ENCODE measurements around the gene SLC13A3.

Gene SLC13A3

GRCh38 chr20:46520540-46520939 lies 130.7 kb downstream of the SLC13A3 start:
- H3K4me2 ChIP-seq (ENCODE audit: low read length, poor library complexity, severe bottlenecking), result no peak overlapping the region
- DNase-seq, result no peak
- no peak overlapping the region for H2BK120ac ChIP-seq (ENCODE audit: low read depth, low read length)
- H3K23ac ChIP-seq (ENCODE audit: low read length in 2 of 2), result peak overlapping the region in 1 of 2 experiments; percentile 69
- H3K4me1 ChIP-seq (ENCODE audit: control insufficient read depth, insufficient read depth, low read depth, low read length), result no peaks in the 10 kb centered on the region
- H2AFZ ChIP-seq (ENCODE audit: low read depth, low read length), result no peak overlapping the region
- H3K4me3 ChIP-seq (ENCODE audit: insufficient read depth in 1 of 2, low read depth in 1 of 2, low read length in 2 of 2), result no peak overlapping the region
- H2BK15ac ChIP-seq (ENCODE audit: low read depth, poor library complexity, severe bottlenecking), result no peak overlapping the region
- no peak overlapping the region for H3K9ac ChIP-seq (ENCODE audit: low read length)
- H3K9me3 ChIP-seq (ENCODE audit: control insufficient read depth, low read length), result no peaks in the 10 kb centered on the region
- H2BK5ac ChIP-seq (ENCODE audit: low read depth, low read length, poor library complexity, severe bottlenecking), result no peak overlapping the region
- no peak overlapping the region for H2AK5ac ChIP-seq (ENCODE audit: low read length, severe bottlenecking)
- no peak overlapping the region for H3K27ac ChIP-seq (ENCODE audit: low read length, poor library complexity, severe bottlenecking)
- H4K91ac ChIP-seq (ENCODE audit: low read length), result no peak overlapping the region
- WGBS, result 72% methylated on average over 3 of the region's 4 CpGs
- H2BK12ac ChIP-seq (ENCODE audit: low read length in 2 of 2), result no peak overlapping the region
- no peak overlapping the region for H4K8ac ChIP-seq (ENCODE audit: low read length)
- H3K14ac ChIP-seq (ENCODE audit: low read length in 2 of 2), result no peak overlapping the region
- H3K4ac ChIP-seq (ENCODE audit: low read depth in 1 of 2, low read length in 2 of 2), result no peak overlapping the region
- no peak overlapping the region for H3K18ac ChIP-seq (ENCODE audit: low read depth in 1 of 2, low read length in 2 of 2)
- H3K27me3 ChIP-seq (ENCODE audit: control insufficient read depth in 1 of 2, insufficient read depth in 1 of 2, low read length in 2 of 2), result peaks cover 14 to 19% of the 10 kb centered on the region in 2 experiments
- no peaks in the 10 kb centered on the region for H3K36me3 ChIP-seq (ENCODE audit: control insufficient read depth in 1 of 2, insufficient read depth in 2 of 2, low read depth in 1 of 2, low read length in 2 of 2)
- no peaks in the 10 kb centered on the region for H3K79me1 ChIP-seq (replicated peaks; ENCODE audit: low read length, poor library complexity, severe bottlenecking)

GRCh38 chr20:46519471-46520068 lies 131.7 kb downstream of the SLC13A3 start:
- no peaks in the 10 kb centered on the region for H3K4me1 ChIP-seq (ENCODE audit: control insufficient read depth, insufficient read depth, low read depth, low read length)
- no peak overlapping the region for H3K27ac ChIP-seq (ENCODE audit: low read length, poor library complexity, severe bottlenecking)
- H2AK5ac ChIP-seq (ENCODE audit: low read length, severe bottlenecking), result no peak overlapping the region

GRCh38 chr20:46512943-46513844 lies 138.1 kb downstream of the SLC13A3 start, which contains the start of gene ZNF334:
TSS of gene ZNF334 (minus strand) at chr20:46513559. CDS start at chr20:46512102, 1,457 bp downstream.
- H4K91ac ChIP-seq (ENCODE audit: low read length), result peak within 1 kb of the TSS; percentile 86
- H2BK15ac ChIP-seq (ENCODE audit: low read depth, poor library complexity, severe bottlenecking), result peak within 1 kb of the TSS; percentile 15
- H2AFZ ChIP-seq (ENCODE audit: low read depth, low read length), result peak within 1 kb of the TSS; percentile 90
- no peaks in the 10 kb centered on the region for H3K36me3 ChIP-seq (ENCODE audit: control insufficient read depth in 1 of 2, insufficient read depth in 2 of 2, low read depth in 1 of 2, low read length in 2 of 2)
- DNase-seq, result peak; percentile 58
- H3K14ac ChIP-seq (ENCODE audit: low read length in 2 of 2), result peak within 1 kb of the TSS; percentile 70 to 95
- peak within 1 kb of the TSS; percentile 81 for H3K9ac ChIP-seq (ENCODE audit: low read length)
- H3K4me2 ChIP-seq (ENCODE audit: low read length, poor library complexity, severe bottlenecking), result peak within 1 kb of the TSS; percentile 83
- no peak within 1 kb of the TSS for H2BK12ac ChIP-seq (ENCODE audit: low read length in 2 of 2)
- peak within 1 kb of the TSS; percentile 7 for H3K27ac ChIP-seq (ENCODE audit: low read length, poor library complexity, severe bottlenecking)
- peak within 1 kb of the TSS in 1 of 2 experiments; percentile 92 for H3K23ac ChIP-seq (ENCODE audit: low read length in 2 of 2)
- H3K4ac ChIP-seq (ENCODE audit: low read depth in 1 of 2, low read length in 2 of 2), result peak within 1 kb of the TSS; percentile 16 to 52
- no peaks in the 10 kb centered on the region for H3K4me1 ChIP-seq (ENCODE audit: control insufficient read depth, insufficient read depth, low read depth, low read length)
- H3K79me1 ChIP-seq (replicated peaks; ENCODE audit: low read length, poor library complexity, severe bottlenecking), result peaks cover 4% of the 10 kb centered on the region
- H3K9me3 ChIP-seq (ENCODE audit: control insufficient read depth, low read length), result no peaks in the 10 kb centered on the region
- peaks cover 6 to 11% of the 10 kb centered on the region in 2 experiments for H3K27me3 ChIP-seq (ENCODE audit: control insufficient read depth in 1 of 2, insufficient read depth in 1 of 2, low read length in 2 of 2)
- H2BK120ac ChIP-seq (ENCODE audit: low read depth, low read length), result no peak within 1 kb of the TSS
- H3K4me3 ChIP-seq (ENCODE audit: insufficient read depth in 1 of 2, low read depth in 1 of 2, low read length in 2 of 2), result peak within 1 kb of the TSS; percentile 76 to 85
- WGBS, result 5% methylated on average over 48 of the region's 49 CpGs
- peak within 1 kb of the TSS; percentile 25 to 91 for H3K18ac ChIP-seq (ENCODE audit: low read depth in 1 of 2, low read length in 2 of 2)
- no peak within 1 kb of the TSS for H2BK5ac ChIP-seq (ENCODE audit: low read depth, low read length, poor library complexity, severe bottlenecking)
- H4K8ac ChIP-seq (ENCODE audit: low read length), result peak within 1 kb of the TSS; percentile 100
- peak within 1 kb of the TSS; percentile 37 for H2AK5ac ChIP-seq (ENCODE audit: low read length, severe bottlenecking)

More at GRCh38 chr20:46519471-46520068, 131.7 kb downstream of the SLC13A3 start:
- H3K4me3 ChIP-seq (ENCODE audit: insufficient read depth in 1 of 2, low read depth in 1 of 2, low read length in 2 of 2), result no peak overlapping the region
- H3K27me3 ChIP-seq (ENCODE audit: control insufficient read depth in 1 of 2, insufficient read depth in 1 of 2, low read length in 2 of 2), result peaks cover 14% of the 10 kb centered on the region in 2 experiments
- H3K36me3 ChIP-seq (ENCODE audit: control insufficient read depth in 1 of 2, insufficient read depth in 2 of 2, low read depth in 1 of 2, low read length in 2 of 2), result no peaks in the 10 kb centered on the region
- H4K8ac ChIP-seq (ENCODE audit: low read length), result no peak overlapping the region
- no peak overlapping the region for H3K4me2 ChIP-seq (ENCODE audit: low read length, poor library complexity, severe bottlenecking)
- H3K14ac ChIP-seq (ENCODE audit: low read length in 2 of 2), result no peak overlapping the region
- peak overlapping the region in 1 of 2 experiments; percentile 24 for H3K23ac ChIP-seq (ENCODE audit: low read length in 2 of 2)
- no peak overlapping the region for H3K18ac ChIP-seq (ENCODE audit: low read depth in 1 of 2, low read length in 2 of 2)
- no peak overlapping the region for H4K91ac ChIP-seq (ENCODE audit: low read length)
- no peak overlapping the region for H3K9ac ChIP-seq (ENCODE audit: low read length)
- WGBS, result 52% methylated on average over 3 of the region's 3 CpGs
- no peak overlapping the region for H2BK5ac ChIP-seq (ENCODE audit: low read depth, low read length, poor library complexity, severe bottlenecking)
- no peak overlapping the region for H2BK15ac ChIP-seq (ENCODE audit: low read depth, poor library complexity, severe bottlenecking)
- H3K9me3 ChIP-seq (ENCODE audit: control insufficient read depth, low read length), result no peaks in the 10 kb centered on the region
- H3K4ac ChIP-seq (ENCODE audit: low read depth in 1 of 2, low read length in 2 of 2), result no peak overlapping the region
- H2BK12ac ChIP-seq (ENCODE audit: low read length in 2 of 2), result no peak overlapping the region
- DNase-seq, result no peak
- H3K79me1 ChIP-seq (replicated peaks; ENCODE audit: low read length, poor library complexity, severe bottlenecking), result no peaks in the 10 kb centered on the region
- H2BK120ac ChIP-seq (ENCODE audit: low read depth, low read length), result no peak overlapping the region
- H2AFZ ChIP-seq (ENCODE audit: low read depth, low read length), result no peak overlapping the region

DNA sequence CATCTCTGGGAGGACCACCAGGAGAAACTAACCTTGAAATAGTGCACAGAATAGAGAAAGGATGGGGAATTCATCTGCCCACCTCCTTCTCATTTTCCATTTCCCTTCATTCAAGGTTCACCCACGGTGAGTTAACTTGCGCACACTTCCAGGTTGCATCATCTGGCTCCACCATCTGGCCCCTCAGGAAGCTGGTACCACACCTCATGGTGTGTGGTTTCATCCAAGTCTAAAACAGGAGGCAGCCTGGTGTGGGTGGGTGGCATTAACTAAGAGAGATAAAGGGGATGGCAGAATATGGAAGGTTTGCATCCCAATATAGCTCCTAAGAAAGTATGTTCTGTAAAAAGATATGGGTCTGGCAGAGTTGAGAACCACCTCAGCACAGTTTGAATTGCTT lies 141.7 kb downstream of the SLC13A3 start:
- H3K4ac ChIP-seq (ENCODE audit: low read depth in 1 of 2, low read length in 2 of 2), result no peak overlapping the region
- no peak overlapping the region for H2BK15ac ChIP-seq (ENCODE audit: low read depth, poor library complexity, severe bottlenecking)
- H3K27me3 ChIP-seq (ENCODE audit: control insufficient read depth in 1 of 2, insufficient read depth in 1 of 2, low read length in 2 of 2), result no peaks in the 10 kb centered on the region
- H4K91ac ChIP-seq (ENCODE audit: low read length), result no peak overlapping the region
- H3K4me1 ChIP-seq (ENCODE audit: control insufficient read depth, insufficient read depth, low read depth, low read length), result no peaks in the 10 kb centered on the region
- H2BK120ac ChIP-seq (ENCODE audit: low read depth, low read length), result no peak overlapping the region
- H3K9me3 ChIP-seq (ENCODE audit: control insufficient read depth, low read length), result peaks cover 13% of the 10 kb centered on the region
- H2AK5ac ChIP-seq (ENCODE audit: low read length, severe bottlenecking), result no peak overlapping the region
- no peak overlapping the region for H3K23ac ChIP-seq (ENCODE audit: low read length in 2 of 2)
- no peak overlapping the region for H3K18ac ChIP-seq (ENCODE audit: low read depth in 1 of 2, low read length in 2 of 2)
- peaks cover 4% of the 10 kb centered on the region for H3K79me1 ChIP-seq (replicated peaks; ENCODE audit: low read length, poor library complexity, severe bottlenecking)
- H2BK12ac ChIP-seq (ENCODE audit: low read length in 2 of 2), result no peak overlapping the region
- DNase-seq, result no peak
- no peak overlapping the region for H3K4me3 ChIP-seq (ENCODE audit: insufficient read depth in 1 of 2, low read depth in 1 of 2, low read length in 2 of 2)
- H3K4me2 ChIP-seq (ENCODE audit: low read length, poor library complexity, severe bottlenecking), result no peak overlapping the region
- H3K36me3 ChIP-seq (ENCODE audit: control insufficient read depth in 1 of 2, insufficient read depth in 2 of 2, low read depth in 1 of 2, low read length in 2 of 2), result peaks cover under 1 to 2% of the 10 kb centered on the region in 2 experiments
- no peak overlapping the region for H3K27ac ChIP-seq (ENCODE audit: low read length, poor library complexity, severe bottlenecking)
- H2BK5ac ChIP-seq (ENCODE audit: low read depth, low read length, poor library complexity, severe bottlenecking), result no peak overlapping the region
- 96% methylated on average over 2 of the region's 2 CpGs for WGBS
- H4K8ac ChIP-seq (ENCODE audit: low read length), result no peak overlapping the region
- H3K9ac ChIP-seq (ENCODE audit: low read length), result no peak overlapping the region
- no peak overlapping the region for H2AFZ ChIP-seq (ENCODE audit: low read depth, low read length)
- H3K14ac ChIP-seq (ENCODE audit: low read length in 2 of 2), result no peak overlapping the region
